OCI-LY3 (cell line): ENCODE measurements around the gene ITGA11.

ENCODE experiments used
- H2AFZ ChIP-seq: fragments of 200-600, 300-600 bp; shearing (Covaris generic); 2 replicates; pipeline ENCODE4 v1.6.0; 2014; ENCODE audit warnings: antibody characterized with exemption, low read depth, low read length
- H3K27ac ChIP-seq: fragments of 200-600, 300-600 bp; sonication (generic); 2 replicates; pipeline ENCODE4 v1.5.1; 2014; ENCODE audit warnings: mild to moderate bottlenecking, low read length, moderate library complexity, mixed read lengths
- H3K27me3 ChIP-seq: fragments of 200-600, 300-600 bp; sonication (generic); 2 replicates; pipeline ENCODE4 v1.6.1; 2014; ENCODE audit warnings: low read depth, low read length, mixed read lengths
- H3K36me3 ChIP-seq: fragments of 200-600, 300-600 bp; sonication (generic); replicated peaks from 2 replicates; pipeline ENCODE3; 2014; ENCODE audit warnings: low read depth, low read length, mixed read lengths
- H3K4me1 ChIP-seq: fragments of 300-600, 200-600 bp; sonication (generic); 2 replicates; pipeline ENCODE4 v1.6.1; 2014; ENCODE audit warnings: low read length, mixed read lengths
- H3K4me2 ChIP-seq: fragments of 200-600, 300-600 bp; sonication (generic); 2 replicates; pipeline ENCODE4 v1.6.1; 2014; ENCODE audit warnings: low read length, mixed read lengths
- H3K4me3 ChIP-seq: fragments of 300-600, 200-600 bp; sonication (generic); 2 replicates; pipeline ENCODE4 v1.5.1; 2014; ENCODE audit warnings: antibody characterized with exemption, mild to moderate bottlenecking, low read length, moderate library complexity
- H3K79me2 ChIP-seq: fragments of 300-600, 200-600 bp; shearing (Covaris generic); 2 replicates; pipeline ENCODE4 v1.6.1; 2014; ENCODE audit warnings: mild to moderate bottlenecking, low read length, mixed read lengths
- H3K9ac ChIP-seq: fragments of 300-600, 200-600 bp; shearing (Covaris generic); 2 replicates; pipeline ENCODE4 v1.6.0; 2014; ENCODE audit warnings: mild to moderate bottlenecking, low read length, moderate library complexity
- H3K9me3 ChIP-seq: fragments of 200-600, 300-600 bp; shearing (Covaris generic); 2 replicates; pipeline ENCODE4 v1.6.1; 2014; ENCODE audit warnings: low read length, mixed read lengths; ENCODE audit not compliant: insufficient read depth
- H4K20me1 ChIP-seq: fragments of 200-600, 300-600 bp; sonication (generic); 2 replicates; pipeline ENCODE4 v1.6.1; 2016; ENCODE audit warnings: low read length, mixed read lengths; ENCODE audit not compliant: insufficient read depth
- CTCF ChIP-seq: fragments of 200-600, 300-600 bp; sonication (generic); IDR thresholded peaks from 2 replicates; pipeline ENCODE4 v1.5.1; 2014; ENCODE audit warnings: antibody characterized with exemption, low read length, low read depth
- EZH2phosphoT487 ChIP-seq: fragments of 200-600 bp; shearing (Covaris generic); IDR thresholded peaks from 2 replicates; pipeline ENCODE4 v1.6.1; 2018; ENCODE audit warnings: antibody characterized with exemption, mixed run types, low read depth

Gene ITGA11

GRCh38 chr15:68311464-68311835 is 120.5 kb downstream of the ITGA11 start:
- H3K4me1 ChIP-seq: peaks cover 11% of the 10 kb centered on the region
- H4K20me1 ChIP-seq: no peaks in the 10 kb centered on the region
- no peaks in the 10 kb centered on the region for H3K79me2 ChIP-seq
- no peaks in the 10 kb centered on the region for H3K36me3 ChIP-seq
- H3K9me3 ChIP-seq: no peaks in the 10 kb centered on the region
- no peak overlapping the region for H3K27ac ChIP-seq
- TF ChIP-seq EZH2phosphoT487 (no peak), CTCF (no peak)
- no peak overlapping the region for H3K9ac ChIP-seq
- H2AFZ ChIP-seq: no peak overlapping the region
- no peak overlapping the region for H3K4me3 ChIP-seq
- no peaks in the 10 kb centered on the region for H3K27me3 ChIP-seq
- no peak overlapping the region for H3K4me2 ChIP-seq

- H3K79me2 ChIP-seq: no peaks in the 10 kb centered on the region
- H3K9ac ChIP-seq: no peak overlapping the region
- H3K4me2 ChIP-seq: peak overlapping the region; percentile 32; the same call in 1 of the 2 replicates
- H2AFZ ChIP-seq: peak overlapping the region; percentile 67
- H3K4me3 ChIP-seq: no peak overlapping the region
- H3K4me1 ChIP-seq: peaks cover 11% of the 10 kb centered on the region
- H3K36me3 ChIP-seq: no peaks in the 10 kb centered on the region
- no peaks in the 10 kb centered on the region for H3K9me3 ChIP-seq
- no peaks in the 10 kb centered on the region for H4K20me1 ChIP-seq
- TF ChIP-seq CTCF: no peak
- TF ChIP-seq EZH2phosphoT487: no peak
- no peak overlapping the region for H3K27ac ChIP-seq
- no peaks in the 10 kb centered on the region for H3K27me3 ChIP-seq
Measured at GRCh38 chr15:68310804-68311463, 121.0 kb downstream of the ITGA11 start.

- no peaks in the 10 kb centered on the region for H3K36me3 ChIP-seq
- no peaks in the 10 kb centered on the region for H3K79me2 ChIP-seq
- TF ChIP-seq EZH2phosphoT487: no peak
- no peak for TF ChIP-seq CTCF
- no peaks in the 10 kb centered on the region for H3K27me3 ChIP-seq
- H3K27ac ChIP-seq: no peak overlapping the region
- H3K4me3 ChIP-seq: no peak overlapping the region
- H3K9ac ChIP-seq: no peak overlapping the region
- H3K9me3 ChIP-seq: no peaks in the 10 kb centered on the region
- no peaks in the 10 kb centered on the region for H4K20me1 ChIP-seq
- peak overlapping the region; percentile 67 for H2AFZ ChIP-seq
- peak overlapping the region; percentile 32; the same call in 1 of the 2 replicates for H3K4me2 ChIP-seq
- H3K4me1 ChIP-seq: peaks cover 11% of the 10 kb centered on the region
Measured at GRCh38 chr15:68310178-68310803, 121.7 kb downstream of the ITGA11 start.

GRCh38 chr15:68309024-68309423 is 122.9 kb downstream of the ITGA11 start:
- H3K4me3 ChIP-seq: no peak overlapping the region
- no peaks in the 10 kb centered on the region for H3K36me3 ChIP-seq
- no peaks in the 10 kb centered on the region for H3K79me2 ChIP-seq
- no peaks in the 10 kb centered on the region for H4K20me1 ChIP-seq
- no peak overlapping the region for H3K4me2 ChIP-seq
- H3K27ac ChIP-seq: no peak overlapping the region
- TF ChIP-seq EZH2phosphoT487: no peak
- TF ChIP-seq CTCF: no peak
- no peaks in the 10 kb centered on the region for H3K9me3 ChIP-seq
- no peak overlapping the region for H3K9ac ChIP-seq
- H3K4me1 ChIP-seq: peaks cover 11% of the 10 kb centered on the region
- no peaks in the 10 kb centered on the region for H3K27me3 ChIP-seq
- no peak overlapping the region for H2AFZ ChIP-seq
